GM23338 (cell line): ENCODE data around the gene NKD1. TPM values are rescaled to one million over a fixed set of nuclear protein-coding genes. Genes with fewer than 3 reads are reported as not detected.

Experiments used
- ATAC-seq: fragments of 200-7000 bp; cut with Tn5 transposase; 3 replicates; pipeline ENCODE4 v1.9.1; 2020
- DNase-seq: peaks from one replicate; pipeline ENCODE4 v3.0.0-alpha.2; 2015; ENCODE audit warnings: low spot score
- H2AFZ ChIP-seq: fragments of 200-600 bp; sonication (generic); 2 replicates; pipeline ENCODE4 v1.8.0; 2016; ENCODE audit warnings: antibody characterized with exemption, mild to moderate bottlenecking, moderate library complexity
- H3F3A ChIP-seq: fragments of 200-600 bp; sonication (generic); replicated peaks from 2 replicates; pipeline ENCODE4 v1.8.0; 2017; ENCODE audit warnings: antibody characterized with exemption, mixed run types, low read depth
- H3K27ac ChIP-seq: fragments of 200-600 bp; sonication (generic); 2 replicates; pipeline ENCODE4 v1.6.1; 2016; ENCODE audit warnings: low read depth
- H3K27me3 ChIP-seq: fragments of 200-600 bp; sonication (generic); 2 replicates; pipeline ENCODE4 v1.8.0; 2016; ENCODE audit warnings: mild to moderate bottlenecking, mixed run types, moderate library complexity; ENCODE audit not compliant: insufficient read depth
- H3K36me3 ChIP-seq: fragments of 200-600 bp; sonication (generic); 2 replicates; pipeline ENCODE4 v1.8.0; 2016; ENCODE audit warnings: mild to moderate bottlenecking; ENCODE audit not compliant: insufficient read depth
- H3K4me1 ChIP-seq: fragments of 200-600 bp; sonication (generic); 2 replicates; pipeline ENCODE4 v1.8.0; 2016; ENCODE audit warnings: mild to moderate bottlenecking, moderate library complexity; ENCODE audit not compliant: insufficient read depth
- H3K4me2 ChIP-seq: fragments of 200-600 bp; sonication (generic); 2 replicates; pipeline ENCODE4 v1.7.1; 2017; ENCODE audit warnings: mixed run types
- H3K4me3 ChIP-seq: fragments of 200-600 bp; sonication (generic); 2 replicates; pipeline ENCODE4 v1.6.1; 2016; ENCODE audit warnings: mixed run types
- H3K79me2 ChIP-seq: fragments of 200-600 bp; sonication (generic); replicated peaks from 2 replicates; pipeline ENCODE4 v1.8.0; 2017; ENCODE audit warnings: mild to moderate bottlenecking; ENCODE audit not compliant: insufficient read depth
- H3K9me2 ChIP-seq: fragments of 200-600 bp; sonication (generic); 2 replicates; pipeline ENCODE4 v1.8.0; 2017; ENCODE audit not compliant: insufficient read depth
- H4K20me1 ChIP-seq: fragments of 200-600 bp; sonication (generic); replicated peaks from 2 replicates; pipeline ENCODE4 v1.8.0; 2017; ENCODE audit warnings: mild to moderate bottlenecking; ENCODE audit not compliant: insufficient read depth
- H3K27ac Mint-ChIP-seq: 2 replicates; pipeline ENCODE4 v1.8.0; 2020; ENCODE audit warnings: inconsistent platforms, mild to moderate bottlenecking, moderate library complexity, mixed read lengths
- H3K27me3 Mint-ChIP-seq: 3 replicates; pipeline ENCODE4 v1.8.0; 2022; ENCODE audit warnings: low read depth, mild to moderate bottlenecking, moderate library complexity, mixed read lengths, inconsistent platforms; ENCODE audit not compliant: insufficient read depth, poor library complexity
- H3K36me3 Mint-ChIP-seq: 3 replicates; pipeline ENCODE4 v1.8.0; 2021; ENCODE audit warnings: low read depth, mild to moderate bottlenecking, inconsistent platforms, moderate library complexity, mixed read lengths
- H3K4me1 Mint-ChIP-seq: 3 replicates; pipeline ENCODE4 v1.8.0; 2020; ENCODE audit warnings: mild to moderate bottlenecking, inconsistent platforms, mixed read lengths
- H3K4me3 Mint-ChIP-seq: 3 replicates; pipeline ENCODE4 v1.8.0; 2021; ENCODE audit warnings: moderate library complexity, mild to moderate bottlenecking, inconsistent platforms, mixed read lengths
- H3K9me3 Mint-ChIP-seq: 3 replicates; pipeline ENCODE4 v1.8.0; 2020; ENCODE audit warnings: moderate library complexity, mild to moderate bottlenecking, inconsistent platforms, mixed read lengths
- CREB1 ChIP-seq: fragments of 250-450 bp; sonication (Bioruptor Pico); IDR thresholded peaks from 2 replicates; pipeline ENCODE4 v1.5.0; 2020; ENCODE audit warnings: low read depth, mild to moderate bottlenecking, moderate library complexity
- EZH2 ChIP-seq: fragments of 200-600 bp; sonication (generic); IDR thresholded peaks from one replicate; pipeline ENCODE4 v1.8.0; 2017; ENCODE audit warnings: antibody characterized with exemption, mild to moderate bottlenecking, low read depth; ENCODE audit not compliant: unreplicated experiment
- JUNB ChIP-seq: IDR thresholded peaks from one replicate; pipeline ENCODE4 v1.6.1; 2016; ENCODE audit warnings: antibody characterized with exemption; ENCODE audit not compliant: unreplicated experiment
- POLR2AphosphoS5 ChIP-seq: IDR thresholded peaks from 2 replicates; pipeline ENCODE4 v1.6.1; 2016; ENCODE audit warnings: antibody characterized with exemption, low read depth
- STAT1 ChIP-seq: IDR thresholded peaks from one replicate; pipeline ENCODE4 v1.6.1; 2016; ENCODE audit warnings: antibody characterized with exemption; ENCODE audit not compliant: unreplicated experiment
- ZNF331 ChIP-seq: fragments of 250-450 bp; sonication (Bioruptor Pico); IDR thresholded peaks from 2 replicates; pipeline ENCODE4 v1.5.0; 2020; ENCODE audit warnings: low read depth, mild to moderate bottlenecking, moderate library complexity
- ZNF462 ChIP-seq: fragments of 250-450 bp; sonication (Bioruptor Pico); IDR thresholded peaks from 2 replicates; pipeline ENCODE4 v1.5.0; 2020; ENCODE audit warnings: mild to moderate bottlenecking, moderate library complexity
- polyA plus RNA-seq: library from polyadenylated mRNA; unstranded; fragments of >200 nt; fragmentation: Nextera tagmentation; extraction: Ambion mirVana; gene quantifications from 2 replicates; pipeline ENCODE4 v1.2.1, GENCODE V29; 2016
- total RNA-seq: library from RNA; depleted of rRNA; stranded (reverse); fragments of >200 nt; shearing (Covaris generic); gene quantifications from 2 replicates; pipeline ENCODE4 v1.2.3, GENCODE V29; 2014
- TF ChIP-seq, protein P1 (sequence below): IDR thresholded peaks from 2 replicates; pipeline ENCODE4 v1.6.1; 2016; ENCODE audit warnings: antibody characterized with exemption
- TF ChIP-seq, protein P2 (sequence below), 2 experiments: fragments of 200-600 bp in 1 of 2; sonication (generic) in 1 of 2; conservative IDR thresholded peaks; 2 replicates each; pipeline versions ENCODE4 v1.5.1 to v1.6.1; 2016 to 2017; ENCODE audit warnings: antibody characterized with exemption in 2 of 2, low read depth in 2 of 2, mild to moderate bottlenecking in 2 of 2, moderate library complexity in 1 of 2

Gene NKD1
- total and polyA plus RNA-seq, 2 experiments from 2014 or later, result 2.1 to 2.3 TPM

DNA sequence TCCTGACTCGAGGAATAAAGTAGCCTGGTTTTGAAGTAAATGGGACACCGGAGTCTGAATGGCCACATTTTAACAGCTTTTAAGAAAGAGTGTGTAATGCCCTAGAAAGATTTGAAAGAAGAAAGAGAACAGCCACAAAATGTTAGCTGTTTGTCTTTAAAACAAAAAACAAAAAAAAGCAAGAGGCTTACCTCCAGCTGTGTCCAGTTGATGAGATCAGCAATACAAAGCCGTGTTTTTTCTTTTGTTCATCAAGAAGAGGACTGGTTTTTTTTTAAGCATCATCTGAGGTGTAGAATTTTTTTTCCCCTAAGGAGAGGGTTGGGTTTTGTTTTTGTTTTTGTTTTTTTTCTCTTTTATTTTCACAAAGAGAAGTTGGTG, 58.8 kb downstream of the NKD1 start:
- Mint-ChIP-seq H3K27ac (no peak overlapping the region), H3K36me3 (no peaks in the 10 kb centered on the region; the same call in 2 of the 3 replicates), H3K4me3 (no peak overlapping the region), H3K9me3 (no peaks in the 10 kb centered on the region; the same call in 2 of the 3 replicates), H3K27me3 (peaks cover 19% of the 10 kb centered on the region), H3K4me1 (peaks cover 35% of the 10 kb centered on the region)
- no peak overlapping the region for H3K4me2 ChIP-seq
- TF ChIP-seq ZNF462 (no peak), STAT1 (no peak), CREB1 (CRISPR knock-in tag) (no peak), EZH2 (no peak)
- TF ChIP-seq, protein P1, sequence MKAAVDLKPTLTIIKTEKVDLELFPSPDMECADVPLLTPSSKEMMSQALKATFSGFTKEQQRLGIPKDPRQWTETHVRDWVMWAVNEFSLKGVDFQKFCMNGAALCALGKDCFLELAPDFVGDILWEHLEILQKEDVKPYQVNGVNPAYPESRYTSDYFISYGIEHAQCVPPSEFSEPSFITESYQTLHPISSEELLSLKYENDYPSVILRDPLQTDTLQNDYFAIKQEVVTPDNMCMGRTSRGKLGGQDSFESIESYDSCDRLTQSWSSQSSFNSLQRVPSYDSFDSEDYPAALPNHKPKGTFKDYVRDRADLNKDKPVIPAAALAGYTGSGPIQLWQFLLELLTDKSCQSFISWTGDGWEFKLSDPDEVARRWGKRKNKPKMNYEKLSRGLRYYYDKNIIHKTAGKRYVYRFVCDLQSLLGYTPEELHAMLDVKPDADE, result no peak
- no peaks in the 10 kb centered on the region for H3K4me1 ChIP-seq
- H3K9me2 ChIP-seq, result no peaks in the 10 kb centered on the region
- H3K27me3 ChIP-seq, result no peaks in the 10 kb centered on the region
- DNase-seq (no peak), ATAC-seq (no peak)
- no peak overlapping the region for H2AFZ ChIP-seq
- no peaks in the 10 kb centered on the region for H4K20me1 ChIP-seq
- H3F3A ChIP-seq, result 0 out of 2 replicates have a peak, but pooled peaks cover 3% of the 10 kb centered on the region
- H3K27ac ChIP-seq, result no peak overlapping the region
- no peak overlapping the region for H3K4me3 ChIP-seq
- no peaks in the 10 kb centered on the region for H3K36me3 ChIP-seq
- H3K79me2 ChIP-seq, result no peaks in the 10 kb centered on the region

- Histone ChIP-seq H4K20me1 (no peaks in the 10 kb centered on the region), H3K36me3 (no peaks in the 10 kb centered on the region), H3K79me2 (no peaks in the 10 kb centered on the region), H2AFZ (no peak overlapping the region), H3F3A (0 out of 2 replicates have a peak, but pooled peaks cover 3% of the 10 kb centered on the region), H3K27me3 (no peaks in the 10 kb centered on the region), H3K27ac (no peak overlapping the region), H3K4me1 (no peaks in the 10 kb centered on the region), H3K9me2 (no peaks in the 10 kb centered on the region), H3K4me3 (no peak overlapping the region), H3K4me2 (no peak overlapping the region)
- H3K36me3 Mint-ChIP-seq, result no peaks in the 10 kb centered on the region; the same call in 2 of the 3 replicates
- no peak overlapping the region for H3K4me3 Mint-ChIP-seq
- DNase-seq (no peak), ATAC-seq (no peak)
- peaks cover 35% of the 10 kb centered on the region for H3K4me1 Mint-ChIP-seq
- H3K9me3 Mint-ChIP-seq, result no peaks in the 10 kb centered on the region; the same call in 2 of the 3 replicates
- H3K27me3 Mint-ChIP-seq, result peaks cover 19% of the 10 kb centered on the region
- H3K27ac Mint-ChIP-seq, result no peak overlapping the region
- TF ChIP-seq, protein P2, sequence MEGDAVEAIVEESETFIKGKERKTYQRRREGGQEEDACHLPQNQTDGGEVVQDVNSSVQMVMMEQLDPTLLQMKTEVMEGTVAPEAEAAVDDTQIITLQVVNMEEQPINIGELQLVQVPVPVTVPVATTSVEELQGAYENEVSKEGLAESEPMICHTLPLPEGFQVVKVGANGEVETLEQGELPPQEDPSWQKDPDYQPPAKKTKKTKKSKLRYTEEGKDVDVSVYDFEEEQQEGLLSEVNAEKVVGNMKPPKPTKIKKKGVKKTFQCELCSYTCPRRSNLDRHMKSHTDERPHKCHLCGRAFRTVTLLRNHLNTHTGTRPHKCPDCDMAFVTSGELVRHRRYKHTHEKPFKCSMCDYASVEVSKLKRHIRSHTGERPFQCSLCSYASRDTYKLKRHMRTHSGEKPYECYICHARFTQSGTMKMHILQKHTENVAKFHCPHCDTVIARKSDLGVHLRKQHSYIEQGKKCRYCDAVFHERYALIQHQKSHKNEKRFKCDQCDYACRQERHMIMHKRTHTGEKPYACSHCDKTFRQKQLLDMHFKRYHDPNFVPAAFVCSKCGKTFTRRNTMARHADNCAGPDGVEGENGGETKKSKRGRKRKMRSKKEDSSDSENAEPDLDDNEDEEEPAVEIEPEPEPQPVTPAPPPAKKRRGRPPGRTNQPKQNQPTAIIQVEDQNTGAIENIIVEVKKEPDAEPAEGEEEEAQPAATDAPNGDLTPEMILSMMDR (conservative IDR thresholded peaks at IDR 0.05; ENCODE audit: low read depth in 2 of 2), result no peak
- TF ChIP-seq POLR2AphosphoS5 (no peak), STAT1 (no peak), ZNF331 (CRISPR knock-in tag) (no peak), JUNB (no peak)
Observed at GRCh38 chr16:50607447-50607846, 59.3 kb downstream of the NKD1 start.
